Panc1 (cell line): ENCODE results near the gene SLC16A12. TPM values are rescaled to one million over a fixed set of nuclear protein-coding genes. Genes with fewer than 3 reads are reported as not detected.

Source experiments
- ATAC-seq: fragments of 200-7000 bp; cut with Tn5 transposase; 2 replicates; pipeline ENCODE4 v1.9.1; 2020; ENCODE audit warnings: mild to moderate bottlenecking, moderate library complexity
- BruUV-seq: library from RNA; stranded (reverse); fragments of 400-500 nt; replicated peaks from 2 replicates; lab custom pipeline; 2021; lab: Mats Ljungman, UMichigan
- CTCF ChIA-PET: fragments of 300-600 bp; sonication (Branson Sonifier 250); formaldehyde crosslinking; loops from one replicate; lab custom pipeline; 2022; ENCODE audit warnings: antibody characterized with exemption; lab: Charles Lee
- POLR2A ChIA-PET: fragments of 300-600 bp; sonication (Branson Sonifier 250); formaldehyde crosslinking; loops from one replicate; lab custom pipeline; 2022; ENCODE audit warnings: antibody characterized with exemption; lab: Charles Lee
- DNase-seq: peaks from one replicate; pipeline ENCODE4 v3.0.0-alpha.2; 2010; ENCODE audit warnings: low read depth, low spot score
- H3K27ac ChIP-seq: 2 replicates; pipeline ENCODE4 v1.5.1; 2011; ENCODE audit warnings: mild to moderate bottlenecking, low read length, inconsistent platforms
- H3K27me3 ChIP-seq: fragments of 200-500 bp; sonication (Bioruptor generic); 2 replicates; pipeline ENCODE4 v1.6.0; 2014; ENCODE audit warnings: low read length, inconsistent platforms; ENCODE audit not compliant: control insufficient read depth, insufficient read depth
- H3K36me3 ChIP-seq: fragments of 200-500 bp; sonication (Bioruptor generic); 2 replicates; pipeline ENCODE4 v1.5.1; 2014; ENCODE audit warnings: inconsistent platforms, mild to moderate bottlenecking, low read length, moderate library complexity; ENCODE audit not compliant: control insufficient read depth, insufficient read depth
- H3K4me1 ChIP-seq: 2 replicates; pipeline ENCODE4 v1.5.1; 2011; ENCODE audit warnings: inconsistent platforms, mild to moderate bottlenecking, low read length, moderate library complexity; ENCODE audit not compliant: control insufficient read depth, insufficient read depth
- H3K4me3 ChIP-seq, 2 experiments: 2 replicates each; pipeline ENCODE4 v1.5.1; 2011 to 2012; ENCODE audit warnings: low read depth in 2 of 2, low read length in 2 of 2, mild to moderate bottlenecking in 2 of 2, inconsistent platforms in 1 of 2, moderate library complexity in 1 of 2
- H3K9me3 ChIP-seq: fragments of 200-500 bp; sonication (Bioruptor generic); 2 replicates; pipeline ENCODE4 v1.5.1; 2014; ENCODE audit warnings: low read depth, mild to moderate bottlenecking, inconsistent platforms, low read length, moderate library complexity; ENCODE audit not compliant: control insufficient read depth, insufficient read depth
- POLR2AphosphoS5 ChIP-seq: IDR thresholded peaks from 2 replicates; pipeline ENCODE4 v1.6.1; 2012; ENCODE audit warnings: mild to moderate bottlenecking, low read depth, low read length, moderate library complexity
- SIN3A ChIP-seq: IDR thresholded peaks from 2 replicates; pipeline ENCODE4 v1.6.1; 2012; ENCODE audit warnings: low read depth, mild to moderate bottlenecking, low read length, moderate library complexity, borderline replicate concordance; ENCODE audit not compliant: insufficient read depth
- TCF7L2 ChIP-seq: IDR thresholded peaks from 2 replicates; pipeline ENCODE4 v1.6.1; 2011; ENCODE audit warnings: mild to moderate bottlenecking, low read depth, low read length, inconsistent platforms
- in situ Hi-C: cut with HindIII; loops from 2 replicates; pipeline ENCODE4 v1.10.0; 2016; ENCODE audit warnings: low sequenced_read_pairs, low pct_unique_long_range_greater_than_20kb
- intact Hi-C: fragments of 100-400 bp; cut with micrococcal nuclease; formaldehyde crosslinking; loops from one replicate; pipeline ENCODE4 v1.10.0; 2022; ENCODE audit not compliant: unreplicated experiment
- total RNA-seq: library from RNA; stranded (reverse); gene quantifications from one replicate; pipeline ENCODE4 v1.2.1, GENCODE V29; 2021; ENCODE audit not compliant: unreplicated experiment
- TF ChIP-seq, protein P1 (sequence below): fragments of 450-650 bp; IDR thresholded peaks from 2 replicates; pipeline ENCODE4 v1.5.1; 2017; ENCODE audit warnings: mild to moderate bottlenecking
- TF ChIP-seq, protein P2 (sequence below), 2 experiments: IDR thresholded peaks; 2 replicates each; pipeline ENCODE4 v1.6.1; 2011 to 2012; ENCODE audit warnings: low read depth in 2 of 2, control low read depth in 1 of 2, low read length in 1 of 2, mild to moderate bottlenecking in 1 of 2, moderate library complexity in 1 of 2; ENCODE audit not compliant: insufficient read depth in 1 of 2

The SLC16A12 gene
- total RNA-seq, 1 experiment from 2014 or later, result not detected

DNA sequence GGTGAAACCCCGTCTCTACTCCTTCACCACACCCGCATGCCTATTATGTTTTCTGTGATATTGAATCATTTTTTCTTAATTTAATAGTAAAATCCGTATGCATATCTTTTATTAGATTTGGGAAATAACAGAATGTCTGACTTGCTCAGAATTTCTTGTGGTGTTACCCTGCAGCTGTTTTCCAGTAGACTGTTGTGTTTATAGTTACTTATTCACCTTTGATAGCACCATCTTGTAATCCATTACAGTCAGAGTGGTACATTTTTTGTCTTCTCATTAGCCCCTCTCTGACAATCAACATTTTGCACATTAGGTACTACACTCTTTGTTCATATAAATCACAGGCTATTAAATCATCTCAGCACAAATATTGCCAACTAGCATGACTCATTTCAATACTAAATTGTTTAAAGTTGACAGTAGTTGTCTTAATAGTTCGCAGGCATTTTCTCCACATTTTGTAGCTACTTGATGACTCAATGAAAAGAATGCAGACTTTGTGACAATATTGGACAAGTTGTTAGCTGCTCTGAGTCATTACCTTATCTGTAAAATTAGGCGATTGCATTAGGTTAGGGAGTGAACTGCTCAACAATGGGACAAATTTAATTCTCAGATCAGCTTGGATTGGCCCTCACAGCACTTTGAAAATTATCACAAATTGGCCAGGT lies 17.8 kb upstream of the SLC16A12 start:
- ChIA-PET CTCF (no interaction called here), POLR2A (no interaction called here)
- H3K36me3 ChIP-seq, result no peaks in the 10 kb centered on the region
- H3K27ac ChIP-seq, result no peak overlapping the region
- in situ Hi-C loops, result no loop called here
- H3K27me3 ChIP-seq, result no peaks in the 10 kb centered on the region; the same call in 1 of the 2 replicates
- DNase-seq, result peak; percentile 32
- TF ChIP-seq, protein P1, sequence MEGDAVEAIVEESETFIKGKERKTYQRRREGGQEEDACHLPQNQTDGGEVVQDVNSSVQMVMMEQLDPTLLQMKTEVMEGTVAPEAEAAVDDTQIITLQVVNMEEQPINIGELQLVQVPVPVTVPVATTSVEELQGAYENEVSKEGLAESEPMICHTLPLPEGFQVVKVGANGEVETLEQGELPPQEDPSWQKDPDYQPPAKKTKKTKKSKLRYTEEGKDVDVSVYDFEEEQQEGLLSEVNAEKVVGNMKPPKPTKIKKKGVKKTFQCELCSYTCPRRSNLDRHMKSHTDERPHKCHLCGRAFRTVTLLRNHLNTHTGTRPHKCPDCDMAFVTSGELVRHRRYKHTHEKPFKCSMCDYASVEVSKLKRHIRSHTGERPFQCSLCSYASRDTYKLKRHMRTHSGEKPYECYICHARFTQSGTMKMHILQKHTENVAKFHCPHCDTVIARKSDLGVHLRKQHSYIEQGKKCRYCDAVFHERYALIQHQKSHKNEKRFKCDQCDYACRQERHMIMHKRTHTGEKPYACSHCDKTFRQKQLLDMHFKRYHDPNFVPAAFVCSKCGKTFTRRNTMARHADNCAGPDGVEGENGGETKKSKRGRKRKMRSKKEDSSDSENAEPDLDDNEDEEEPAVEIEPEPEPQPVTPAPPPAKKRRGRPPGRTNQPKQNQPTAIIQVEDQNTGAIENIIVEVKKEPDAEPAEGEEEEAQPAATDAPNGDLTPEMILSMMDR, result no peak
- TF ChIP-seq TCF7L2 (no peak), SIN3A (no peak), POLR2AphosphoS5 (no peak)
- TF ChIP-seq, protein P2, sequence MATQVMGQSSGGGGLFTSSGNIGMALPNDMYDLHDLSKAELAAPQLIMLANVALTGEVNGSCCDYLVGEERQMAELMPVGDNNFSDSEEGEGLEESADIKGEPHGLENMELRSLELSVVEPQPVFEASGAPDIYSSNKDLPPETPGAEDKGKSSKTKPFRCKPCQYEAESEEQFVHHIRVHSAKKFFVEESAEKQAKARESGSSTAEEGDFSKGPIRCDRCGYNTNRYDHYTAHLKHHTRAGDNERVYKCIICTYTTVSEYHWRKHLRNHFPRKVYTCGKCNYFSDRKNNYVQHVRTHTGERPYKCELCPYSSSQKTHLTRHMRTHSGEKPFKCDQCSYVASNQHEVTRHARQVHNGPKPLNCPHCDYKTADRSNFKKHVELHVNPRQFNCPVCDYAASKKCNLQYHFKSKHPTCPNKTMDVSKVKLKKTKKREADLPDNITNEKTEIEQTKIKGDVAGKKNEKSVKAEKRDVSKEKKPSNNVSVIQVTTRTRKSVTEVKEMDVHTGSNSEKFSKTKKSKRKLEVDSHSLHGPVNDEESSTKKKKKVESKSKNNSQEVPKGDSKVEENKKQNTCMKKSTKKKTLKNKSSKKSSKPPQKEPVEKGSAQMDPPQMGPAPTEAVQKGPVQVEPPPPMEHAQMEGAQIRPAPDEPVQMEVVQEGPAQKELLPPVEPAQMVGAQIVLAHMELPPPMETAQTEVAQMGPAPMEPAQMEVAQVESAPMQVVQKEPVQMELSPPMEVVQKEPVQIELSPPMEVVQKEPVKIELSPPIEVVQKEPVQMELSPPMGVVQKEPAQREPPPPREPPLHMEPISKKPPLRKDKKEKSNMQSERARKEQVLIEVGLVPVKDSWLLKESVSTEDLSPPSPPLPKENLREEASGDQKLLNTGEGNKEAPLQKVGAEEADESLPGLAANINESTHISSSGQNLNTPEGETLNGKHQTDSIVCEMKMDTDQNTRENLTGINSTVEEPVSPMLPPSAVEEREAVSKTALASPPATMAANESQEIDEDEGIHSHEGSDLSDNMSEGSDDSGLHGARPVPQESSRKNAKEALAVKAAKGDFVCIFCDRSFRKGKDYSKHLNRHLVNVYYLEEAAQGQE (IDR thresholded peaks at IDR 0.05; ENCODE audit: insufficient read depth in 1 of 2, low read depth in 2 of 2, low read length in 1 of 2), result no peak
- intact Hi-C loops, result no loop called here
- BruUV-seq, result no TSS peak
- no peaks in the 10 kb centered on the region for H3K9me3 ChIP-seq
- no peaks in the 10 kb centered on the region for H3K4me1 ChIP-seq
- no peak overlapping the region for H3K4me3 ChIP-seq
- ATAC-seq, result peak; percentile 50

DNA sequence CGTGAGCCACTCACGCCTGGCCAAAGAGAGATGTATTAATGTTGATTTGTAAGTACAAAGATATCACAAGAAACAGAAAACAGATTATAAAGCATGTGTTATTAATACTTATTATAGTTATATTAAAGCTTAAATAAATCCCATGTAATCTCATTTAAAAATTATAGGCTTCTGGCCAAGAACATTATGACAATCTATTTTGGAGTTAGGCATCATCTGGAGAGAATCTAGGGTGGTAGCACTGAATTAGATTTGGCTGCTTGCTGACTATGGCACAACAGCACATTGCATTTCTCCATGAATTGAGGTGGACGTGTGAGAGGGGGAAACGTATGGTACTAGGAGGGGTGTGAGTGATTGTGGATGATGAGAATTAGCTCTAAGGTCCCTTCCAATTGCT lies 16.8 kb upstream of the SLC16A12 start:
- intact Hi-C loops (no loop called here), in situ Hi-C loops (no loop called here)
- Histone ChIP-seq H3K9me3 (no peaks in the 10 kb centered on the region), H3K4me3 (no peak overlapping the region), H3K27me3 (no peaks in the 10 kb centered on the region; the same call in 1 of the 2 replicates), H3K36me3 (no peaks in the 10 kb centered on the region), H3K4me1 (no peaks in the 10 kb centered on the region), H3K27ac (no peak overlapping the region)
- POLR2A ChIA-PET, result no interaction called here
- CTCF ChIA-PET, result interaction anchor here (0.8 kb wide), 1 partner anchor 43 kb away, joined by 3 read pairs; no protein-coding TSS in a partner anchor
- TF ChIP-seq POLR2AphosphoS5, result no peak
- TF ChIP-seq, protein P1, result no peak
- no peak for TF ChIP-seq SIN3A
- TF ChIP-seq TCF7L2, result no peak
- TF ChIP-seq, protein P2 (IDR thresholded peaks at IDR 0.05; ENCODE audit: insufficient read depth in 1 of 2, low read depth in 2 of 2, low read length in 1 of 2), result no peak
- DNase-seq, result no peak
- BruUV-seq, result no TSS peak
- ATAC-seq, result no peak
